HG02840 (cell line): Measurements from ENCODE around the gene NPAS2.

Source experiments
- ATAC-seq: cut with Tn5 transposase; IDR thresholded peaks from one replicate; pipeline ENCODE4 v1.9.1; 2021; ENCODE audit warnings: mild to moderate bottlenecking, moderate library complexity, moderate number of reproducible peaks; ENCODE audit not compliant: unreplicated experiment, low FRiP score

The NPAS2 gene

DNA sequence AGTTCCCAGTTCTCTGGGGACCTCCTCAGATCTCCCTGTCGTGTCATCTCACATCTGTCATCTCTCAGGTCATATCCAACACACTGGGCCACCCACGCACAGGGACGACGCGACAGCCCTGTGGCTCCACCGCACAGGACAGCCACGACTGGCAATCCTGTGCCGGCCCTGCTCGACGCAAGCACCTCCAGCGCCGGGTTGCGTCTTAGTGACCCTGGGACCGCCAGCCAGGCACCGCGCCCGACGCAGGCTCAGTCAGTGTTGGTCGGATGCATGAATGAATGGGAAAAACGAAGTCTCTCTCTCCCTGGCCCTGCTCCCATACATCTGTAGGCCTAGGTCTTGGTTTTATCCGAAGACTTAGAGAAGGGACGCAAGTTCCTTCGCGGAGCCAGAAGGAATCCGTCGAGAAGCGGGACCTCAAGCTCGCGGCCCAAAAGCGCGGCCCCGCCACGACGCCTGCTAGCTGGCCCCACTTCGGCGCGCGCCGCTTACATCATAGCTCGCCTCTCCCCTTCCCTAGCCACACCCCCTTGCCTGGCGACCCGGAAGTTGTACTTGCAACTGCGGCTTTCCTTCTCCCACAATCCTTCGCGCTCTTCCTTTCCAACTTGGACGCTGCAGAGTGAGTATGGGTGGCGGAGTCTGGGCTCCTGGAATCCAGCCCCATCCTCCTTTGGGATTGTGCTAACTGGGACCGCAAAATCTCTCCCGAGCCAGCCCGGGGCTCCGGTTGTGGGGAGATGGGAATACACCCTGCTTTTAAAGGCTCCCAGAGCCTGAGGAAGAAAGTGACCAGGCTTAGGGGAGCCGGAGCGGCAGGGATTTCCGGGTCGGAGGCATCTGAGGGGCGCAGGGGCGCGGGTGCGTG lies 182.0 kb downstream of the NPAS2 start, which contains the start of gene RPL31:
Gene RPL31 (plus strand): TSS at position 599 of the 871 bp plus-strand sequence. CDS start 413 bp downstream, outside the sequence.
- peak; percentile 93 for ATAC-seq

GRCh38 chr2:101002562-101003277 lies 182.8 kb downstream of the NPAS2 start:
- ATAC-seq: no peak

DNA sequence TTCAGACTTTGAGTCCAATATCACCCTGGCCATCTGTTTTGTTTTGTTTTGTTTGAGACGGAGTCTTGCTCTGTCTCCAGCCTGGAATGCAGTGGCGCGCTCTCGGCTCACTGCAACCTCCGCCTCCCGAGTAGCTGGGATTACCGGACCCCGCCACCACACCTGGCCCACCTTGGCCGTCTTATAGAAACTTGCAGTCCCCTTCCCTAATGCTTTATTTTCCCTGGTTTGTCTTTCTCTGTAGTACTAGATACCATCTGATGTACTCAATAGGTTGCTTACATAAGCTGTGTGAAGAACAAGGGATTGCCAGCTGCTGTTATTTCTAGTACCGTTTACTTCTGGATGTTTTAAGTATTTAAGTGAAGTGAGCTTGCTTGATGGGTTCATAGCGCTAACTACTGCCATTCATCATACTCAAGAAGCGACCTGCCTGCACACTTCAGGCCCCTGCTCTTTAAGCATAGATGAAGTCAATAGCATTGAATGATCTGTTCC lies 183.4 kb downstream of the NPAS2 start:
- ATAC-seq: no peak

DNA sequence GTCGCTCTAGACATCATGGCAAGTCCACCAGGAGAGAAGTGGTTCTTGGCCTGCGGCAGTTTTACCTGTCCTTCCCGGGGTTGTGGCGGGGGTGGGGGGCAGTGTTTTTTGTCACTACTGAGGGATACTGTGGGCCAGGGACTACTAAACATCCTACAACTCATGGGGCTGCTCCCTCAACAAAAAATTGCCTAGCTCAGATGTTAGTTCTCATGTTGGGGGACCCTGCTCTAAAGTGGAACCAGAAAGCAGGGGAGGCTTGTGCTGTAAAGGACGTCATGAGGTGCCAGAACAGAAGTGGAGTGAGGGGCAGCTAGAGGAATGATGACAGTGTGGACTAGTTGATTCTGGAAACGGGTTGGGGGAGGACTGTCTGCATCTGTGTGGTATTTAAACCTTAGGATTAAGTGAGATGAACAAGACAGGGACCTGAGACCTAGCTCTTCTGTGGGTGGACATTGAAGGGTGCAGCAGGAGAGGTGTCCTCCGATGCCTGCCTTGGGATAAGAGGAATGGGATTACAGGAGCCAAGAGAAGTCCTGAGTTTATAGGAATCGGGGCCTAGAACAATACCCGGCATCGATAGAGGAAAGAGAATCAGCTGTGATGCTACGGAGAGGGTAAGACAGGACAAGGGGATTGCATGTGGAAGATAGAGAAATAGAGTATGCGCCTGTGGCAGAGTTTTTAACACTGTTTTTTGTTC lies 184.8 kb downstream of the NPAS2 start:
- ATAC-seq: no peak

GRCh38 chr2:101006065-101006715 lies 186.3 kb downstream of the NPAS2 start:
- ATAC-seq: no peak

- no peak for ATAC-seq
Measured at GRCh38 chr2:101007415-101008345, 187.7 kb downstream of the NPAS2 start.

DNA sequence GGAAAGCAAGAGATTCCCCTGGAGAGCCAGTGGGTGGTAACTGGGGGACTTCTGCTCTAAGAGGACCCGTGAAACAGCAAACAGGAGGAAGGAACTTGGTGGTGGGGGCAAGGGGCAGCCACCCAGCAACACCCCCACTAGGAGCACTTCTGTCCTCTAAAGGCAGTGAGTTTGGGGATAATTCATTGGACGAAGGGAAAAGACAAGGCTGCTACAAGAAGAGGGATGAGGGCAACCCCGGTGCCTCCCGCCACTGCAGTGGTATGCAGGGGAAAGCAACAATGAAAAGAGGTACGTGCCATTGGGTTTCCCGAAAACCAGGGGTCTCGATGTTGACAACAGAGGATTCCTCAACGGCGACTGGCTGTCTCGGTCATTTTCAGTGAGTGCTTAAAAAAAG lies 191.2 kb downstream of the NPAS2 start:
- ATAC-seq: no peak

DNA sequence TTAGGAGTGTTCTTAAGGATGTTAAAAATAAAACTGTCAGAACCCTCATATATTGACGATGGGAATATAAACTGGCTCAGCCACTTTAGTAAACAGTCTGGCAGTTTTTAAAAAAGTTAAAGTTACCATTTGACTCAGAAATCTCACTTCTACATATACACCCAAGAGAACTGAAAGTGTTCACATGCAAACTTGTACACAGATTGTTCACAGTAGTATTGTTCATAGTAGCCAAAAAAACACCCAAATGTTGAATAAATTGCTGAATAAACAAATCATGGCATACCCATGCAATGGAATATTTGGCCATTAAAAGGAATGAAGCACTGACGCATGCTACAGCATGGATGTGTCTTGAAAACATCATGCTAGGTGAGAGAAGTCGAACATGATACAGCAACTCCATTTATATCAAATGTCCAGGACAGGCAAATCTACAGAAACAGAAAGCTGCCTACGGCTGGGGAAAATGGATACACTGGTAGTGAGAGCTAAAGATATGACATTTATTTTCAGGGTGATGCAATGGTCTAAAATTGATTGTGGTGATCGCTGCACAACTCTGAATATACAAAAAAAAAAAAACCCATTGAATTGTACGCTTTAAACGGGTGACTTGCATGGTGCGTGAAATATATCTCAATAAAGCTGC lies 192.2 kb downstream of the NPAS2 start:
- peak; percentile 82 for ATAC-seq

DNA sequence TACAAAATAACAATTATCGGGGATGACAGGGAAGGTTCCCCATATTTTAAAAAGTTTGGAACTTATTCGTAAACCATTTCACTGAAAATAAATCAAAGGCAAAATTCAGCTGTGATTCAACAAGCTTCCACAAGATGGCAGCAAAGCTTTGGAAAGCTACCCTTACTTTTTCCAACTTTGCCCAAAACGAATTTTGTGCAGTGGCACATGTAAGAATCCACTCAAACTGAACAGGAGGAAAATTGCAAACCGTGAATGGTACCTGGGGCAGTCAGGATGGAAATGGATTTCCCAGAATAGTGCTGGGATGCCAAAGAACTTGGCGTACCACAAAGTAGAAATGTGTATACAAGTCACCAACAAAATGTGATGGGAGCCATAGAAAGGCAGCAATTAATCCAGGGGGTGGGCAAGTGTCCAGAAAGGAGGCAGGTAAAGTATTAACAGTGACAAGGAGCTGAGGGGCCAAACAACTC lies 192.8 kb downstream of the NPAS2 start:
- ATAC-seq: no peak

- ATAC-seq: no peak
Measured at GRCh38 chr2:101014264-101014857, 194.4 kb downstream of the NPAS2 start.

- no peak for ATAC-seq
Measured at GRCh38 chr2:101017371-101017770, 197.4 kb downstream of the NPAS2 start.

DNA sequence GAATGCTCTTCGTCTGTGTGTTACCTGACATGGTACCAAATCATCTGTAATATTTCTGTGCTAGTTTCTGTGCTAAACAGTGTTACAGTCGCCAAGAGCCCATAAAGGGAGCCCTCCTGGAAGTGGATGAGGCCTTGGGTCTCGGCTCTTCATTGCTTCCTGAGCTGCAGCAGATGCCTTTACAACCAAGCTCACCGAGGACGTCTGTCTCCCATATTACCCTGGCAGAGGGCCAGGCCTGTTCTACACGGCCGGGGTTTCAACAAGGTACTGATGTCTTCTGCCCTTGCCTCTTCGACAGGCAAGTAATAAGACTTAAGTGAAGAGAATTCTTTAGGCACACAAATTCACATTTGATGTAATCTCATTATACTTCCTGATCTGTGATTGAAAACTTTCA lies 199.0 kb downstream of the NPAS2 start:
- no peak for ATAC-seq

- no peak for ATAC-seq
Measured at GRCh38 chr2:101022221-101022620, 202.3 kb downstream of the NPAS2 start.

DNA sequence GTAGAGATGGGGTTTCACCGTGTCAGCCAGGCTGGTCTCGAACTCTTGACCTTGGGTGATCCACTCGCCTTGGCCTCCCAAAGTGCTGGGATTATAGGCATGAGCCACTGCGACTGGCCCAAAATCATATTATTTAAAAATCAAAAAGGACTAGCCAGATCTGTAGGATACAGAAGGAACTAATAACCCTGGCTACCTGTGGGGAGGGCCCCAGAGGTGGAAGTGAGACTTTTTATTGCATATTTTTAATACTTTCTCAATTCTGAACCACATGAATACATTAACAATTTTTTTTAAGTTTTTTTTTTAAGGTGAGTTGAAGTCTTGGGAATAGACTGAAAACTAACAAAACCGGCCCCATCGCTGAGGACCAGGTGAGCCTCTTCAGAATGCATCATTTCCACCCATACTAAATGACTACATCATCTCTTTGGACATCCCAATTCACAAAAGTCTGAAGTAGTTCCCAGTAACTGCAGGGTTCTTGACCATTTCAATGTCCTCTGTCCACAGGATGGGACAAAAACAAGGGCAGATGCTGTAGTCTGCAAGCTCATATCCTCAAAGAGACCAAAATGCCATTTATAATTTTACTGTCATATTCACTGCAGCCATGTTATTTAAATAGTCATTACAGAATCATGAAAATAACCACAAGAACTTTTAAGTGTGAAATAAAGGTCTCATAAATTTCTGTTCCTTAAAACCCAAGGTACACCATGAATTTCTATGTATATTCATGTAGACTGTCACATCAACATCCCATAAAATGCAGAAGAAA lies 203.6 kb downstream of the NPAS2 start:
- no peak for ATAC-seq

GRCh38 chr2:101025561-101025960 lies 205.6 kb downstream of the NPAS2 start:
- ATAC-seq: no peak

DNA sequence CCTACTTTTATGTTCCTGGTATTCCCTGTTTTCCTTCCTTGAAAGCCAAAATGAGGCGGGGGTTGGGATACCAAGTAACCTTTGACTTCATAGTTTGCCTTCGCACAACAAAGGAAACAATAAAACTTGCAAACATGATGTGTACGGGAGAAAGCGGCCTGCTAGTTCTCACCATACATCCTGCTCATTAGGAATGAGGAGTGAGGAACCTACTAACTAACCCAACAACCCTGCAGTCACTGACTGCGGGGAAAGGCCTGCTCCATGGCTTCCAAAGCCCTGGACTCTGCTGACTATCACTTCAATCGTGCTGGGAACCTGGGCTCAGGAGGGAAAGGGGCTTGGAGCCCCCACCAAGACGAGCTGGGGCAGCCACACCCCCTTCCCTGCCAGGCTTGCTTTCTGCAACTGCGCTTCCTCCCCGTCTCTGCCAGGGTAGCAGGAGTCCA lies 206.3 kb downstream of the NPAS2 start:
- no peak for ATAC-seq

DNA sequence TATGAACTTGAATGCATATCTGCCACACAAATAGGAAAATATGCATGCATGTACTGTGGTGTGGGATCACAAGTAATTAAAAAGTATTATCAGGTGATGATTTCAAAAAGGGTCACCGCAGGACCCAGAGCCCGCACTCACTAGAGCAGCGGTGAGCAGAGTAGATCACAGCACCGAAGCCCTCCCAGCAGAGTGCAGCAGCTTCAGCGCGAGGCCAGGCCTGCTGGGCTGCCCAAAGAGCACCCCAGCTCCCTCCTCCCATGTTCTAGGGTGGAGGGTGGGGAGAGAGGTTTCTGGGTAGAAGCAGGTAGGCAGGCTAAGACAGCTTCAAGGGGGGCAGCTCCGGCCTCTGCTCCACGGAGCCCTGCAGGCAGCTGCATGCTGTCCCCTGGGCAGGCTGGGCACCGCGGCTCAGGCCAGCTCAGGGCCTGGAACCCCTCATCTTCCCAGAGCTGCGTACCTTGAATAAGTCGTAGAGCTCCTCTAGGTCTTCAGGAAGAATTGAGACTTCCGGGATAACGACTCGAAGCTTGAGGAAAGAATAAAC lies 207.1 kb downstream of the NPAS2 start:
- ATAC-seq: no peak
